Tibial artery (tissue), 4 donors: ENCODE measurements around the gene GUCY2D.

Experiments used
- DNase-seq, 2 donors: peaks; one replicate each; pipeline ENCODE4 v3.0.0-alpha.2; 2019
- H3K27ac ChIP-seq, 2 donors: fragments of 200-600 bp; sonication (generic) in 1 of 2; 1 replicate in 1 of 2; 2 replicates in 1 of 2; pipeline ENCODE4 v1.5.1; 2018 to 2019; ENCODE audit warnings: mild to moderate bottlenecking in 1 of 2
- H3K27me3 ChIP-seq, 2 donors: fragments of 200-600 bp; sonication (generic) in 1 of 2; one replicate each; pipeline versions ENCODE4 v1.5.1 to v1.6.0; 2016 to 2019
- H3K36me3 ChIP-seq, 3 donors: fragments of 200-600 bp; sonication (generic) in 2 of 3; one replicate each; pipeline ENCODE4 v1.5.1; 2016 to 2019; ENCODE audit warnings: mild to moderate bottlenecking in 2 of 3
- H3K4me1 ChIP-seq, 4 donors: fragments of 200-600 bp; sonication (generic) in 2 of 4; 1 replicate in 3 of 4; 2 replicates in 1 of 4; pipeline ENCODE4 v1.5.1; 2016 to 2019
- H3K4me3 ChIP-seq, 2 donors: fragments of 200-600 bp; sonication (generic) in 1 of 2; 1 replicate in 1 of 2; 2 replicates in 1 of 2; pipeline ENCODE4 v1.5.1; 2018 to 2019; ENCODE audit warnings: mild to moderate bottlenecking in 2 of 2
- H3K9me3 ChIP-seq, 3 donors: fragments of 200-600 bp; sonication (generic) in 1 of 3; one replicate each; pipeline ENCODE4 v1.5.1; 2016 to 2019
- CTCF ChIP-seq, 2 experiments: fragments of 200-600 bp in 1 of 2; fragments of 450-650 bp in 1 of 2; IDR thresholded peaks; one replicate each; pipeline ENCODE4 v1.5.1; 2017 to 2019; ENCODE audit warnings: antibody characterized with exemption in 2 of 2, mild to moderate bottlenecking in 1 of 2, moderate library complexity in 1 of 2
- intact Hi-C: fragments of 100-400 bp; cut with DNase I; formaldehyde crosslinking; loops from one replicate; pipeline ENCODE4 v1.15.0; 2023; ENCODE audit warnings: low total_unique reads

GUCY2D gene

GRCh38 chr17:8067806-8068205, 65.4 kb downstream of the GUCY2D start:
- no peak for TF ChIP-seq CTCF (IDR thresholded peaks at IDR 0.05)
- peaks cover 0 to 8% (median 3%) of the 10 kb centered on the region in 4 donors for H3K4me1 ChIP-seq
- H3K9me3 ChIP-seq = no peaks in the 10 kb centered on the region
- intact Hi-C loops = no loop called here
- H3K4me3 ChIP-seq = no peak overlapping the region
- H3K36me3 ChIP-seq = no peaks in the 10 kb centered on the region
- peaks cover 0 to 62% of the 10 kb centered on the region in 2 donors for H3K27me3 ChIP-seq
- DNase-seq = no peak
- H3K27ac ChIP-seq = no peak overlapping the region

- TF ChIP-seq CTCF (IDR thresholded peaks at IDR 0.05) = no peak
- no peaks in the 10 kb centered on the region for H3K36me3 ChIP-seq
- no peak overlapping the region for H3K27ac ChIP-seq
- H3K27me3 ChIP-seq = peaks cover 0 to 63% of the 10 kb centered on the region in 2 donors
- H3K4me1 ChIP-seq = peaks cover 0 to 17% (median 11%) of the 10 kb centered on the region in 4 donors
- H3K4me3 ChIP-seq = no peak overlapping the region
- intact Hi-C loops = no loop called here
- DNase-seq = peak; percentile 64 to 74
- H3K9me3 ChIP-seq = no peaks in the 10 kb centered on the region
These were observed 66.5 kb downstream of the GUCY2D start for GRCh38 chr17:8068736-8069586.

GRCh38 chr17:8069587-8069860, 67.1 kb downstream of the GUCY2D start:
- intact Hi-C loops = no loop called here
- peaks cover 0 to 63% of the 10 kb centered on the region in 2 donors for H3K27me3 ChIP-seq
- no peak for TF ChIP-seq CTCF (IDR thresholded peaks at IDR 0.05)

More at GRCh38 chr17:8069587-8069860, 67.1 kb downstream of the GUCY2D start:
- H3K36me3 ChIP-seq = no peaks in the 10 kb centered on the region
- no peak overlapping the region for H3K27ac ChIP-seq
- no peak overlapping the region for H3K4me3 ChIP-seq
- H3K9me3 ChIP-seq = no peaks in the 10 kb centered on the region
- peaks cover 0 to 19% (median 13%) of the 10 kb centered on the region in 4 donors for H3K4me1 ChIP-seq
- DNase-seq = no peak
